Fibroblast of peridontal ligament (primary cell): ENCODE data around the gene FAM200C.
"Not testable (repeated sequence)": the region's sequence is repeated elsewhere in the genome, so short reads cannot be mapped to it uniquely, and the experiment has no call there.

Source experiments
- DNase-seq: peaks from one replicate; pipeline ENCODE4 v3.0.0-alpha.2; 2010; ENCODE audit errors: extremely low read depth

Gene FAM200C

GRCh38 chr5:160399402-160400353, at the start of gene FAM200C:
Gene FAM200C (minus strand): TSS chr5:160400054. CDS start chr5:160395490, 4,564 bp downstream.
- DNase-seq: peak; percentile 95

- no peak for DNase-seq
Observed at GRCh38 chr5:160449458-160449857, 49.6 kb upstream of the FAM200C start.

GRCh38 chr5:160448886-160449285, 49.0 kb upstream of the FAM200C start:
- DNase-seq: no peak

GRCh38 chr5:160445751-160446150, 45.9 kb upstream of the FAM200C start:
- DNase-seq: no peak

- no peak for DNase-seq
Observed at GRCh38 chr5:160445132-160445531, 45.3 kb upstream of the FAM200C start.

- no peak for DNase-seq
Observed at GRCh38 chr5:160444407-160444806, 44.6 kb upstream of the FAM200C start.

GRCh38 chr5:160442824-160443431, 43.1 kb upstream of the FAM200C start:
- no peak for DNase-seq

- no peak for DNase-seq
Observed at GRCh38 chr5:160441311-160441781, 41.5 kb upstream of the FAM200C start.

- DNase-seq: peak; percentile 74
Observed at GRCh38 chr5:160439205-160439600, 39.3 kb upstream of the FAM200C start.

- peak; percentile 73 for DNase-seq
Observed at GRCh38 chr5:160438316-160439204, 38.7 kb upstream of the FAM200C start.

- DNase-seq: no peak
Observed at GRCh38 chr5:160437271-160437670, 37.4 kb upstream of the FAM200C start.

- DNase-seq: not testable (repeated sequence)
Observed at GRCh38 chr5:160436661-160437060, 36.8 kb upstream of the FAM200C start.

- DNase-seq: no peak
Observed at GRCh38 chr5:160436017-160436416, 36.2 kb upstream of the FAM200C start.

GRCh38 chr5:160435532-160435931, 35.7 kb upstream of the FAM200C start:
- no peak for DNase-seq

GRCh38 chr5:160434022-160434531, 34.2 kb upstream of the FAM200C start:
- no peak for DNase-seq

- DNase-seq: no peak
Observed at GRCh38 chr5:160432787-160433186, 32.9 kb upstream of the FAM200C start.

GRCh38 chr5:160432196-160432595, 32.3 kb upstream of the FAM200C start:
- DNase-seq: no peak

GRCh38 chr5:160427607-160428006, 27.8 kb upstream of the FAM200C start:
- no peak for DNase-seq

GRCh38 chr5:160423099-160423498, 23.2 kb upstream of the FAM200C start:
- no peak for DNase-seq

- DNase-seq: peak; percentile 94
Observed at GRCh38 chr5:160421625-160422258, 21.9 kb upstream of the FAM200C start, which contains the start of gene PTTG1. Gene PTTG1 (plus strand): TSS chr5:160421855. CDS start chr5:160422313, 458 bp downstream.

GRCh38 chr5:160420331-160420610, 20.4 kb upstream of the FAM200C start:
- no peak for DNase-seq
